Astrocyte of the cerebellum (primary cell): ENCODE results near the gene AFMID.

ENCODE experiments used
- DNase-seq: peaks from one replicate; pipeline ENCODE4 v3.0.0-alpha.2; 2011; ENCODE audit warnings: low read depth
- H3K4me3 ChIP-seq: 2 replicates; pipeline ENCODE4 v1.5.1; 2011; ENCODE audit warnings: mild to moderate bottlenecking, low read depth, low read length, moderate library complexity
- in situ Hi-C: cut with HindIII; loops from 2 replicates; pipeline ENCODE4 v1.10.0; 2017; ENCODE audit warnings: low sequenced_read_pairs
- TF ChIP-seq, protein P1 (sequence below): IDR thresholded peaks from 2 replicates; pipeline ENCODE4 v1.5.1; 2012; ENCODE audit warnings: low read length, low read depth, moderate library complexity, mild to moderate bottlenecking; ENCODE audit errors: missing control alignments

Gene AFMID

DNA sequence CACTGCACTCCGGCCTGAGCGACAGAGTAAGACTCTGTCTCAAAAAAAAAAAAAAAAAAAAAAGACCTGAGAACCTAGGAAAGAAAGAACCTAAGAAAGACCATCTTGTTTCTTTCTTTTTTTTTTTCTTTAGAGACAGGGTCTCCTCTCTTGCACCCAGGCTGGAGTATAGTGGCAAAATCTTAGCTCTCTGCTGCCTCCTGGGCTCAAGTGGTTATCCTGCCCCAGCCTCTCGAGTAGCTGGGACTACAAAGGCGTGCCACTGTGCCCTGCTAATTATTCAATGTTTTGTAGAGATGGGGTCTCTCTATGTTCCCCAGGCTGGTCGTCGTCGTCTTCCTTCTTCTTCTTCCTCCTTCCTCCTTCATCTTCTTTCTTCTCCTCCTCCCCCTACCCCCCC, 19.1 kb downstream of the AFMID start:
- DNase-seq: no peak
- in situ Hi-C loops: no loop called here
- no peak overlapping the region for H3K4me3 ChIP-seq
- TF ChIP-seq, protein P1, sequence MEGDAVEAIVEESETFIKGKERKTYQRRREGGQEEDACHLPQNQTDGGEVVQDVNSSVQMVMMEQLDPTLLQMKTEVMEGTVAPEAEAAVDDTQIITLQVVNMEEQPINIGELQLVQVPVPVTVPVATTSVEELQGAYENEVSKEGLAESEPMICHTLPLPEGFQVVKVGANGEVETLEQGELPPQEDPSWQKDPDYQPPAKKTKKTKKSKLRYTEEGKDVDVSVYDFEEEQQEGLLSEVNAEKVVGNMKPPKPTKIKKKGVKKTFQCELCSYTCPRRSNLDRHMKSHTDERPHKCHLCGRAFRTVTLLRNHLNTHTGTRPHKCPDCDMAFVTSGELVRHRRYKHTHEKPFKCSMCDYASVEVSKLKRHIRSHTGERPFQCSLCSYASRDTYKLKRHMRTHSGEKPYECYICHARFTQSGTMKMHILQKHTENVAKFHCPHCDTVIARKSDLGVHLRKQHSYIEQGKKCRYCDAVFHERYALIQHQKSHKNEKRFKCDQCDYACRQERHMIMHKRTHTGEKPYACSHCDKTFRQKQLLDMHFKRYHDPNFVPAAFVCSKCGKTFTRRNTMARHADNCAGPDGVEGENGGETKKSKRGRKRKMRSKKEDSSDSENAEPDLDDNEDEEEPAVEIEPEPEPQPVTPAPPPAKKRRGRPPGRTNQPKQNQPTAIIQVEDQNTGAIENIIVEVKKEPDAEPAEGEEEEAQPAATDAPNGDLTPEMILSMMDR: no peak

DNA sequence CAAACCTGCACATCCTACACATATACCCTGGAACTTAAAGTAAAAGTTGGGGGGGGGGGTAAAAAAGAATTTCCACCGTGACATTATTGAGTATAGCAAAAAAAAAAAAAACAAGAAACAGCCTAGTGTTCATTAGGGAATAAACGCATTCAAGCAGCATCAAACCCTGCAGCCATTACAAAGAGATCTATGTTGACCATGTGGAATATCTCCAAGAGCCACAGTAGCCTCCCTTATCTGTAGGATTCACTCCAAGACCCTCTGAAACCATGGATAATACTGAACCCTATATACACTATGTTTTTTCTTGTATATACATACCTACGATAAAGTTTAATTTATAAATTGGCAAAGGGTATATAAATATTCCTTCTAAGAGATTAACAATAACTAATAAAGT, 21.3 kb downstream of the AFMID start:
- DNase-seq: no peak
- H3K4me3 ChIP-seq: no peak overlapping the region
- TF ChIP-seq, protein P1: no peak
- in situ Hi-C loops: no loop called here

DNA sequence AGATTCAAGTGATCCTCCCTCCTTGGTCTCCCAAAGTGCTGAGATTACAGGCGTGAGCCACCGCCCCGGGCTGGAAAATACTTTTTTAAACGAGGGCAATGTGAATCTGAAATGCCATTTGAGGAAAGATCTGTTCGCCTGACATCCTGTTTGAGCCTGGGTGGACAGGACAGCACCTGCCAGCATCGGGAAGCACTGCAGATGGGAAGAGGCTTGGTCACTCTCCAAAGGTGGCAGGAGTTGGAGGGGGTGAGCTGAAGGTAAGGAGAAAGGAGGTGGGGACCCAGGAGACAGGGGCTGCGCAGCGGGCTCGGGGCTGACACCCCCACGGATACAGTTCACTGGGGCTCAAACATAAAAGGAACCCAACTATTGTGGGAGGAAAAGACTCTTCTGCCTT, 22.9 kb downstream of the AFMID start:
- TF ChIP-seq, protein P1: no peak
- no peak for DNase-seq
- no peak overlapping the region for H3K4me3 ChIP-seq
- in situ Hi-C loops: no loop called here

DNA sequence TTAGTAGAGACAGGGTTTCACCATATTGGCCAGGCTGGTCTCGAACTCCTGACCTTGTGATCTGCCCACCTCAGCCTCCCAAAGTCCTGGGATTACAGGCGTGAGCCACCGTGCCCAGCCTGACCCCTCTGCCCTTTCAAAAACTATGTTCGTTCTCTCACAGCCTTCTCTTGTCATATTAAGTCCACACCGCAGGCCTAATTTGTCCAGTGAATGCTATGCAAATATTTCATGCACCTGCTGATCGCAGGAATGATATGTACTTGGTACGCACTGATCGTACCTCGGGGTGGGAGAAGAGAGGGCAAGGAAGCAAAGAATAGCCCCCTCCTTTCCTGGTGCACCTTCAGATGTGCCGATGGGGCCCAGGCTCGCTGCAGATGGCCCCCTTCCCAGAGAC, 23.9 kb downstream of the AFMID start:
- TF ChIP-seq, protein P1: no peak
- in situ Hi-C loops: no loop called here
- H3K4me3 ChIP-seq: no peak overlapping the region
- DNase-seq: no peak

DNA sequence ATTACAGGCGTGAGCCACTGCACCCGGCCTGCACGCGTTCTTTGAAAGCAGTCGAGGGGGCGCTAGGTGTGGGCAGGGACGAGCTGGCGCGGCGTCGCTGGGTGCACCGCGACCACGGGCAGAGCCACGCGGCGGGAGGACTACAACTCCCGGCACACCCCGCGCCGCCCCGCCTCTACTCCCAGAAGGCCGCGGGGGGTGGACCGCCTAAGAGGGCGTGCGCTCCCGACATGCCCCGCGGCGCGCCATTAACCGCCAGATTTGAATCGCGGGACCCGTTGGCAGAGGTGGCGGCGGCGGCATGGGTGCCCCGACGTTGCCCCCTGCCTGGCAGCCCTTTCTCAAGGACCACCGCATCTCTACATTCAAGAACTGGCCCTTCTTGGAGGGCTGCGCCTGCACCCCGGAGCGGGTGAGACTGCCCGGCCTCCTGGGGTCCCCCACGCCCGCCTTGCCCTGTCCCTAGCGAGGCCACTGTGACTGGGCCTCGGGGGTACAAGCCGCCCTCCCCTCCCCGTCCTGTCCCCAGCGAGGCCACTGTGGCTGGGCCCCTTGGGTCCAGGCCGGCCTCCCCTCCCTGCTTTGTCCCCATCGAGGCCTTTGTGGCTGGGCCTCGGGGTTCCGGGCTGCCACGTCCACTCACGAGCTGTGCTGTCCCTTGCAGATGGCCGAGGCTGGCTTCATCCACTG, 27.0 kb downstream of the AFMID start, which contains the start of gene BIRC5:
Gene BIRC5 (plus strand): TSS at position 238 of the 690 bp plus-strand sequence. CDS start 64 bp downstream, at position 302.
- DNase-seq: peak; percentile 39
- in situ Hi-C loops: no loop called here
- TF ChIP-seq, protein P1: no peak
- H3K4me3 ChIP-seq: peak within 1 kb of the TSS; percentile 72

DNA sequence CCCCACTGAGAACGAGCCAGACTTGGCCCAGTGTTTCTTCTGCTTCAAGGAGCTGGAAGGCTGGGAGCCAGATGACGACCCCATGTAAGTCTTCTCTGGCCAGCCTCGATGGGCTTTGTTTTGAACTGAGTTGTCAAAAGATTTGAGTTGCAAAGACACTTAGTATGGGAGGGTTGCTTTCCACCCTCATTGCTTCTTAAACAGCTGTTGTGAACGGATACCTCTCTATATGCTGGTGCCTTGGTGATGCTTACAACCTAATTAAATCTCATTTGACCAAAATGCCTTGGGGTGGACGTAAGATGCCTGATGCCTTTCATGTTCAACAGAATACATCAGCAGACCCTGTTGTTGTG, 27.5 kb downstream of the AFMID start:
- DNase-seq: no peak
- TF ChIP-seq, protein P1: no peak
- in situ Hi-C loops: no loop called here
- H3K4me3 ChIP-seq: peak overlapping the region; percentile 72
